ENCODE measurements around the gene ZPBP2. TPM values are rescaled to one million over a fixed set of nuclear protein-coding genes. Genes with fewer than 3 reads are reported as not detected.

The ZPBP2 gene
- total RNA-seq, 1 experiment from 2014 or later: not detected

DNA sequence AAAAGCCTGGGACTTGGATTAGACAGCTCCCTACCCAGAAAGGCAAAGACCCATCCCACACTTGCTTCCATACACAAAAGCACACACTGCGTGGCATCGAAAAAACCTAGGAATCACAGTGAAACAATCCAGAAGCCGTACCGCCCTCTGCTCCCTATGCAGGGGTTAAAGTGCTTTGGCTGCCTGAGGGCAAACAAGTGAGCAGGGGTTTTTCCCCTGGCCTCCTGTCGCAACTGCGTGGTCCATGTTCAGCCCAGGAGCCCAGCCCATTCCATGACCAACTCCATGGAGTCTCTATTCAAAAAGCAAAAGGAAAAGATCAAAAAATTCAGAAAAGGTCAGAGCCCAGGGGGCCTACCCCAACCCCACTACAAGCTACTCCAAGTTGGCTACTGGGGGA, 54.0 kb downstream of the ZPBP2 start:
- peaks cover 14% of the 10 kb centered on the region for H3K4me1 ChIP-seq (ENCODE audit: control insufficient read depth, insufficient read depth, low read length)
- no peak overlapping the region for H3K27ac ChIP-seq (ENCODE audit: low read length)
- ATAC-seq: no peak
- in situ Hi-C loops (cut with HindIII; ENCODE audit: low pct_unique_long_range_greater_than_20kb, low sequenced_read_pairs) (no loop called here), intact Hi-C loops (cut with micrococcal nuclease; ENCODE audit: unreplicated experiment) (no loop called here)
- TF ChIP-seq TCF7L2 (IDR thresholded peaks at IDR 0.05; ENCODE audit: low read depth, low read length): no peak
- TF ChIP-seq SIN3A (IDR thresholded peaks at IDR 0.05; ENCODE audit: borderline replicate concordance, insufficient read depth, low read depth, low read length): no peak
- no peak for TF ChIP-seq REST (IDR thresholded peaks at IDR 0.05; ENCODE audit: insufficient read depth in 1 of 2, low read depth in 2 of 2, low read length in 1 of 2)
- TF ChIP-seq, protein P1, sequence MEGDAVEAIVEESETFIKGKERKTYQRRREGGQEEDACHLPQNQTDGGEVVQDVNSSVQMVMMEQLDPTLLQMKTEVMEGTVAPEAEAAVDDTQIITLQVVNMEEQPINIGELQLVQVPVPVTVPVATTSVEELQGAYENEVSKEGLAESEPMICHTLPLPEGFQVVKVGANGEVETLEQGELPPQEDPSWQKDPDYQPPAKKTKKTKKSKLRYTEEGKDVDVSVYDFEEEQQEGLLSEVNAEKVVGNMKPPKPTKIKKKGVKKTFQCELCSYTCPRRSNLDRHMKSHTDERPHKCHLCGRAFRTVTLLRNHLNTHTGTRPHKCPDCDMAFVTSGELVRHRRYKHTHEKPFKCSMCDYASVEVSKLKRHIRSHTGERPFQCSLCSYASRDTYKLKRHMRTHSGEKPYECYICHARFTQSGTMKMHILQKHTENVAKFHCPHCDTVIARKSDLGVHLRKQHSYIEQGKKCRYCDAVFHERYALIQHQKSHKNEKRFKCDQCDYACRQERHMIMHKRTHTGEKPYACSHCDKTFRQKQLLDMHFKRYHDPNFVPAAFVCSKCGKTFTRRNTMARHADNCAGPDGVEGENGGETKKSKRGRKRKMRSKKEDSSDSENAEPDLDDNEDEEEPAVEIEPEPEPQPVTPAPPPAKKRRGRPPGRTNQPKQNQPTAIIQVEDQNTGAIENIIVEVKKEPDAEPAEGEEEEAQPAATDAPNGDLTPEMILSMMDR (IDR thresholded peaks at IDR 0.05): no peak
- no peak for TF ChIP-seq POLR2AphosphoS5 (IDR thresholded peaks at IDR 0.05; ENCODE audit: low read depth, low read length)
- DNase-seq (ENCODE audit: low read depth, low spot score): no peak
- H3K4me3 ChIP-seq (ENCODE audit: low read depth in 2 of 2, low read length in 2 of 2): no peak overlapping the region
- CTCF ChIA-PET: interaction anchor here (0.6 kb wide), 1 partner anchor 100 kb away, joined by 3 read pairs; no protein-coding TSS in a partner anchor
- H3K27me3 ChIP-seq (ENCODE audit: control insufficient read depth, insufficient read depth, low read length): no peaks in the 10 kb centered on the region
- H3K9me3 ChIP-seq (ENCODE audit: control insufficient read depth, insufficient read depth, low read depth, low read length): no peaks in the 10 kb centered on the region
- POLR2A ChIA-PET: interaction anchor here (0.6 kb wide), 1 partner anchor 175 kb away, joined by 3 read pairs; no protein-coding TSS in a partner anchor
- no peaks in the 10 kb centered on the region; the same call in 1 of the 2 replicates for H3K36me3 ChIP-seq (ENCODE audit: control insufficient read depth, insufficient read depth, low read length)
- no TSS peak for BruUV-seq (replicated peaks)

DNA sequence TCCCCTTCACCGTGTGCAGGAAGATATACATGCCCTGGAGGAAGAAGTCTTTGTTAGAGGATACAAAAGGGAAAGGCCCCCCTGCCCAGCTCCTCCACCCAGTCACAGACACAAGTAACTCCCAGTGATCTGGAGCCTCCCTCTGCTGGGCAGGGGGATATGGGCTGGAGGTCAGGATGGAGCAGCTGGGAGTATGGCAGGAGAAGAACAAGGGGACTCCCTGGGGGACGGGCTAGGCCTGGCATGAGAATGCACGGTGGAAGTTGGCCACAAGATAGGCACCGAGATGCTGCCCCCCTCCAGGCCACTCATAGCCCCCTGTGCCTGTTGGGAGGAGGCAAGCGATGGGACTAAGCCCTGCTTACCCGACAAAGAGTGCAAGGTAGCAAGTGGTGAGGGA, 55.2 kb downstream of the ZPBP2 start:
- Histone ChIP-seq H3K9me3 (ENCODE audit: control insufficient read depth, insufficient read depth, low read depth, low read length) (no peaks in the 10 kb centered on the region), H3K27me3 (ENCODE audit: control insufficient read depth, insufficient read depth, low read length) (no peaks in the 10 kb centered on the region), H3K36me3 (ENCODE audit: control insufficient read depth, insufficient read depth, low read length) (no peaks in the 10 kb centered on the region; the same call in 1 of the 2 replicates), H3K27ac (ENCODE audit: low read length) (no peak overlapping the region), H3K4me3 (ENCODE audit: low read depth in 2 of 2, low read length in 2 of 2) (no peak overlapping the region), H3K4me1 (ENCODE audit: control insufficient read depth, insufficient read depth, low read length) (peaks cover 19% of the 10 kb centered on the region)
- in situ Hi-C loops (cut with HindIII; ENCODE audit: low pct_unique_long_range_greater_than_20kb, low sequenced_read_pairs): no loop called here
- no TSS peak for BruUV-seq (replicated peaks)
- TF ChIP-seq, protein P1 (IDR thresholded peaks at IDR 0.05): no peak
- intact Hi-C loops (cut with micrococcal nuclease; ENCODE audit: unreplicated experiment): no loop called here
- ATAC-seq (no peak), DNase-seq (ENCODE audit: low read depth, low spot score) (no peak)
- POLR2A ChIA-PET: no interaction called here
- CTCF ChIA-PET: no interaction called here

Data from Panc1 (cell line).